ENCODE results near the gene GOPC.
"Not testable (repeated sequence)": the region's sequence is repeated elsewhere in the genome, so short reads cannot be mapped to it uniquely, and the experiment has no call there.

GOPC gene

DNA sequence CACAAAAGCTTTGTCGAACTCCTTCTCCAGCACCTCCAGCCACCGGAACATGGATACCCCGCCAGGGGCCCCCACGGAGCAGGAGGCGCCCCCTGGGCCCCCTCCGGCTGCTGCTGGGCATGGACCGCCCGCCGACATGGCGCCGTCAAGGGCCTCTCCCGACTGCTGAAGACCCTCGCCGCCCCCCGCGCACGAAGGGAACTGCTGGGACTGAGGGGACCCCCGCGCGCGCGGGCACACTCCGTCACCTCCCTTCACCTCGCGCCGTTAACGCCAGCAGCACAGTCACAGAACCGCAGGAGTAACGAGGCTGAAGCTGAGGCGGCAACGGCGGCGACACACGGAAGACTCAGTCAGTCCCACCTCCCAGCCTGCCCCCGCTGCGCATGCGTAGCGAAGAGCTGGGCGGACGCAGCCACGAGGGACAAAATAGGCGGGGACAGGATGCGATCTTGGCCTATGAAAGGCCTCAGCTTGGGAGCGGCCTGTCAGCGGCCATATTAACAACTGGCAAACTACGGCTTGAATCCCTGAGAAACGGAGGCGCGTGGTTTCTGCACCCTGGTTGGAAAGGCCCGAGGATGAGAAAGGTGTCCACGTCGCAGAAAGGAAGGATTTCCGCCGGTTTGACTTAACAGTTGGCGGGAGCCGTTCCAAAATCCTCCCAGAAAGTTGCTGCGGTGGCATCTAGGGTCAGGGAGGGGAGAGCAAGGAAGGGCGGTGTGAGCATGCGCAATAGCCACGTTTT, at the start of gene GOPC:
GOPC (minus strand) TSS at position 361 of the 748 bp plus-strand sequence; CDS start at position 138, 223 bp downstream.
- peak; percentile 85 to 92 for DNase-seq (ENCODE audit: extremely low read depth in 1 of 2, low read depth in 1 of 2)

DNA sequence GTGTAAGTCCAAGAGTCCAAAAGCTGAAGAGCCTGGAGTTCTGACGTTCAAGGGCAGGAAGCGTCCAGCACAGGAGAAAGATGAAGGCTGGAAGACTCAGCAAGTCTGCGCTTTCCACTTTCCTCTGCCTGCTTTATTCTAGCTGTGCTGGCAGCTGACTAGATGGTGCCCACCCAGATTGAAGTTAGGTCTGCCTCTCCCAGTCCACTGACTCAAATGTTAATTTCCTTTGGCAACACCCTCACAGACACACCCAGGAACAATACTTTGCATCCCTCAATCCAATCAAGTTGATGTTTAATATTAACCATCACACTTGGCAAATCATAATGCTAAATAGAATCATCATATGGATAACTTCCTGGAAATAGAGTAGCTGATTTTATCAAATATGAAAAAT, 49.7 kb upstream of the GOPC start:
- not testable (repeated sequence) for DNase-seq (ENCODE audit: extremely low read depth in 1 of 2, low read depth in 1 of 2)

DNA sequence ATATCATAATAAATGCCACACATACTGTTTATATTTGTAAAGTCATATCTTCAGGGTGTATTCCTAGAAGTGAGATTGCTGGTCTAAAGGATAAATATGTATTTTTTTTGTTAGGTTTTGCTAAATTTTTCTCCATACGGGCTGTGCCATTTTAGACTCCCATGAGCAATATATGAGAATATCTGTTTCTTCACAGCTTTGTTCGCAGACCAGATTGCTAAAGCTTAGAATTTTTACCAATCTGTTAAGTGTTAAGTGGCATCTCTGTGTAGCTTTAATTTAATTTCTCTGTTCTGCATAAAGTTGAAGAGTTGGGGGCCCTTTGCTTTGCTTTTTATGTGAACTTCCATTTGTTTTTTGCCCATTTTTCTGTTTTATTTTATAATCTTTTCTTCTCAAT, 40.7 kb upstream of the GOPC start:
- no peak for DNase-seq (ENCODE audit: extremely low read depth in 1 of 2, low read depth in 1 of 2)

DNA sequence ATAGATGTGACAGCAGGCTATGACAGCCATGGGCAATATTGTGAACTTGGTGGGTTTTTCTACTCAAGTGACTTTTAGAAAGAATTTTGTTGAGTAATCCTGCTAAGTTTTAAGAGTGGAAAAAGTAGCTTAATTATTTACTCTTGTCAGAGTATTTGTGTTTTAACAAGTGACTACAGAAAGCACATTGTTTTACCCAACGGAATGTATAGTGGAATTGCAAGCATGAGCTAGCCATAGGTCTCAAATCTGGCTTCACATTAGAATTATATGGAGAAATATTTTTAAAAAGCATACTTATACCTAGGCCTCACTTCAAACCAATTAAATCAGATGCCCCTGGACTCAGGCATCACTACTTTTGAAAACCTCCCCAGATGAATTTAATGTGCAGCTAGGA, 35.5 kb upstream of the GOPC start:
- DNase-seq (ENCODE audit: extremely low read depth in 1 of 2, low read depth in 1 of 2): no peak

DNA sequence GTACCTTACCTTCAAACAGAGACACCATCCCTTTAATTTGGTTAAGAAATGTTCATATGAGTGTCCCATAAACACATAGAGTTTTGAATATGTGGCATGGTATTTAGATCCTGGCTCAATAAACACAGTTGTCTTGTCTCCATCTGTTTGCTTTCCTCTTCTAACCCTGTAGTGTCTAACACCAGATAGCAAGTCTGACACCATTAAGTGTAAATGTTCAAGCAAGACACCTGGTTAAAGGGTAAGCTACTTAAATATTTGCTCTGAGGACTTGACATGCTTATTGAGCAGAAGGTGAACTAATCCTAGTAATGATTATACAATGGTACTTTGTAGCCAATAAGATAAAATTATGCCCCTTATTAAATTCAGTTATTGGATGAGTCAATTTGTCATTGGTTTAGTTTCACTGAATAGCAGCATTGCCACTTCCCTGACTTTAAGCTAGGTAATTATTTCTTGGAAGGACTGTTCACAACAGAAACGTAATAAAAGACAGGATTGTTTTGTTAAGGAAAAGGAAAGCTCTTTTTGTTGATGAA, 26.9 kb upstream of the GOPC start:
- DNase-seq (ENCODE audit: extremely low read depth in 1 of 2, low read depth in 1 of 2): no peak

DNA sequence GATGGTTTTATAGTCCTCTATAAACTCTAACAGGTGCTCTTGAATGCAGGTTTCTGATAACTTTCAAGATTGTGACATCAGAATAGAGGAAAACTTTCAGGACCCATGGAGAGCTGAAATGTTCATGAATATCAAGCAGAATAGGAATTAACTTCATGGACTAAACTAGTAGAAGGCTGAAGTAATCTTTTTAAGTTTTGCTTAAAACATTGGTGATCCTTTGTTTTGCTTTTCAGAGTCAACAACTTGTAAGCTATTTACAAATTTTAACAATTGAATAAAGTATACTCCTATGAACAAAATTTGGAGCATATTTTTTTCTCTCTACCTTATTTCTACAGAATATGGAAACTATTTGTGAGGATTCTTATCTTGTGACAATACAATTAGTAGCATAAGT, 25.2 kb upstream of the GOPC start:
- no peak for DNase-seq (ENCODE audit: extremely low read depth in 1 of 2, low read depth in 1 of 2)

DNA sequence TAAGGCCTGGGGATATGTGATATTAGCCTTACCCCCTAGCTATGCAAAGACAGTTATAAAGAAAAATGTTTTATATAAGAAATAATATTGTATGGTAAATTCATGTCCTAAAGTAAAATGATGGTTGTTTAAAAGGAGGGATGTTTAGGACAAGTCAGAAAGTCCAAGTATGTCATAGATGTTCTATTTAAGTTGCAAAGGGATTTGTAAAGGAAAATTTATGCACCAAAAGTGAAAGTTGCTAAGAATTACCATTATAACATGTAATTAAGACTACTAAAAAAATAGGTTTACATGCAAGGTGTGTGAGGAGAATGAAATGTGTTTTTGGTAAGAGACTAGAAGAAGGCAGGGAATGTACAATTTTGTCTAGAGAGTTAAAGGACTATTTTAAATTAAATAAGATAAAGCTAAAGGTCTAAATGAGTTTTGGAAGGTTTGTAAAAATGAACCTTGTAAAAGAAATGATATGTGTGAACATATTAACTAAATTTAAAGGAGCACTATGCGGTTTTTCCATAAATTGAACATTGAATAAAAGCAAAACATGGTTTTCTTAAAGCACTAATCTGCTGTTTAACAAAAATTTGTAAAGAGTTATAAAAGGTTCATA, 22.7 kb upstream of the GOPC start:
- DNase-seq (ENCODE audit: extremely low read depth in 1 of 2, low read depth in 1 of 2): no peak

DNA sequence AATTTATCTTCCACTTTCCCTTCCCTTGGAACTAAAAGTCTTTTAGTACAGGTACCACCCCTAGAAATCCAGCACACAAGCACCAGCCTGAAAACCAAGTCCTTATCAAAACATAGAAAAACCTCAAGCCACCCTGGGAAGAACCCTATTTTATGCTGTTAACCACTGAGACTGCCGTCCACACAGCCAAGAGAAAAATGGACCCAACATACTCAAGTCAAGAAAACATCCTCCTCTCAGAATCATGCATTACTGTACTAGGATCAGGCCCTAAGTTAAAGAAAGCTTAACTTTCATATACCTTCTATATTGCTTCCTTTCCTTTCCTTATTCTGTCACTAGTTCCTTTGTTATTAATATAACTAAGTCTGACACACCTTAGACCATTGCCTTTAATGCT, 16.9 kb upstream of the GOPC start:
- DNase-seq (ENCODE audit: extremely low read depth in 1 of 2, low read depth in 1 of 2): no peak

DNA sequence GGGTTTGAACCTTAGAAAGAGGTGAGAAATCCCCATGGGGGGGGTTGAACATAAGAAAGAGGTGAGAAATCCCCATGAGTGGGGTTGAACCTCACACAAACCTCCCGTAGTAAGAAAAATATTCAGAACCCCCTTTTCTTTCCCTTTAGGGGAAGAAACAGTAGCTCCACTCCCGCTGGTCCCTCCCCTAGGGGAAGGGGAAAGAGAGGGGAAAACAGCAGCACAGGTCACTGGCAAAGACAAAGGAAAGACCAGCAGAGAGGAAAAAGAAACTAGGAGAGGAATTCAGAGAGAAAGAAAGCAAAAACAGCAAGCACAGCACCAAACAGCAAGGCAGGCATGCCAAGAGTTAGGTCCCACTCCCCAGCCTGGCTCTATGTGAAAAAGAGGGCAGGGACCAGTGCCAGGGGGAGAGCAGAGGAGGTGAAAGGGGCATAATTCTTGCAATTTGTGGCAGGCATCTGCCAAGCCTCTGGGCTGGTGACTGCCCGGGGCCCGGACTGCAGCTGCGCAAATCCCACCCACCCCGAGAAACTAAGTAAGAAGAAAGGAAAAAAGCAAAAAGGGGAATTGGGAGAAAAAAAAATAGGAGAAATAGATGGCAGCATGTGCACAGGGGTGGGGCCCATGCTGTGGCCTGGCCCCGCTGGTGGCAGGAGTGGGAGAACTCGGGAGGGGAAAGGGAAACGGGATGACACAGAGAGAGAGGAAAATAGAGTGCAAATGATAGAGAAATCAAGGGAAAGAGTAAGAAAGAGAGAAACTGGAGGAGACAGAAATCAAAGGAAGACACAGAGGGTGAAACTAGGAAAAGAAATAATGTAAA, 15.1 kb upstream of the GOPC start:
- no peak for DNase-seq (ENCODE audit: extremely low read depth in 1 of 2, low read depth in 1 of 2)

DNA sequence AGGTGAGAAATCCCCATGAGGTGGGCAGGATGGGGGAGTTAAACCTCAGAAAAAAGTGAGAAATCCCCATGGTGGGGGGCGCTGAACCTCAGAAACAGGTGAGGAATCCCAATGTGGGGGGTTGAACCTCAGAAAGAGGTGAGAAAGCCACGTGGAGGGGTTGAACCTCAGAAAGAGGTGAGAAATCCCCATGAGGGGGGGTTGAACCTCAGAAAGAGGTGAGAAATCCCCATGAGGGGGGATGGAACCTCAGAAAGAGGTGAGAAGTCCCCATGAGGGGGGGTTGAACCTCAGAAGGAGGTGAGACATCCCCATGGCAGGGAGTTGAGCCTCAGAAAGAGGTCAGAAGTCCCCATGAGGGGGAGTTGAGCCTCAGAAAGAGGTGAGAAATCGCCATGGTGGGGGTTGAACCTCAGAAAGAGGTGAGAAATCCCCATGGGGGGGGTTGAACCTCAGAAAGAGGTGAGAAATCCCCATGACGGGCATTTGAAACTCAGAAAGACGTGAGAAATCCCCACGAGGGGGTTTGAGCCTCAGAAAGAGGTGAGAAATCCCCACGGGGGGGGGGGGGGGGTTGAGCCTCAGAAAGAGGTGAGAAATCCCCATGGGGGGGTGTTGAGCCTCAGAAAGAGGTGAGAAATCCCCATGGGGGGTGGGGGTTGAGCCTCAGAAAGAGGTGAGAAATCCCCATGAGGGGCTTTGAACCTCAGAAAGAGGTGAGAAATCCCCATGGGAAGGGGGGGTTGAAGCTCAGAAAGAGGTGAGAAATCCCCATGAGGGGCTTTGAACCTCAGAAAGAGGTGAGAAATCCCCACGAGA, 14.3 kb upstream of the GOPC start:
- DNase-seq (ENCODE audit: extremely low read depth in 1 of 2, low read depth in 1 of 2): peak in 1 of 2 donors; percentile 9

DNA sequence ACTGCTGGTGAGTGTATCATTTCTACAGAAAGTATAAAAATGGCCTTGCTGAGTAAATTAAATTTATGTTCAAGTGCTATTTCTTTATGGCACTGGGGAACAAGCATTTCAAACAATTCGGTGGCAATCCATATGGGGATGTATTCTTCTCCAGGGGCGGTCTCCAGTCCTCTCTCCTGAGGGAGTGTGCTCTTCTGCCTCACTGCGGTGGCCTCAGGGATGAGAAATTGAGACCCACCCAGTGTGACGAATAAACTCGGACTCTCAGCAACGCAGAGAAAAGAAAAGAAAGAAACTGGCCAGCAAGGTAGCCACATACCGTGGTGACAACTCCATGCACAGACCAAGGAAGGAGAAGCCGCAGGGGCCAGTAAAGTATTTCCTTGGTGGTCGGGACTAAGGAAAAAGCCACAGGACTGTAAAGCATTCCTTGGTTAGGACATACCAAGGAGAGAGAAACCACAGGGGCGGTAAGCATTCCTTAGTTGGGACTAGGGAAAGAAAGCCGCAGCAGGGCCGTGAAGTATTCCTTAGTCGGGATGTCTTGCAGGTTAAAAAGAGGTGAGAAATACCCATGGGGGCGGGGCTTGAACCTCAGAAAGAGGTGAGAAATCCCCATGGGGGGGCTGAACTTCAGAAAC, 13.6 kb upstream of the GOPC start:
- no peak for DNase-seq (ENCODE audit: extremely low read depth in 1 of 2, low read depth in 1 of 2)

DNA sequence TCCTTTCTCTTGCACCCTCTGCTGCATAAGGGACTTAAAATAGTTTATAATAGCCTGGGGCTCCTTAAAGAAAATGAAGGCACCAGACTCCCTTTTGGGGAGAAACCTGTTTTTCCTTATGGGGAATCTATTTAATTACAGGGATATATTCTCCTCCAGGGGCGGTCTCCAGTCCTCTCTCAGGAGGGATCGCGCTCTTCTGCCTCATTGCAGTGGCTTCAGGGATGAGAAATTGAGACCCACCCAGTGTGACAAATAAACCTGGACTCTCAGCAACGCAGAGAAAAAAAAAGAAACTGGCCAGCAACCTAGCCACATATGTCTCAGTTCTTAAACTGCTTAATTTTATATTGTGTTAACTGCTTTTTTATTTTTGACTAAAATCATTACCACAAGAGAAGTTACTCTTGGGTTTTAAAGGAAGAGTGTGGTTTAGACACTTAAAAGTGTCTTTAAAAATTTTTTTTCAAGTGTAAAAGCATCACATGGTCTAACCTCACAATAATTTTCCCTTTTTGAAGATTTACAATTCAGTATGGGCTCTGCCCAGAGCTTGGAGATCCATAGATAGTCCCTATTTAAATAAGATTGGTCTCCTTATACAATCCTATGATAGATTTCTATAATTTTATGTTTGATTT, 11.7 kb upstream of the GOPC start:
- DNase-seq (ENCODE audit: extremely low read depth in 1 of 2, low read depth in 1 of 2): no peak

DNA sequence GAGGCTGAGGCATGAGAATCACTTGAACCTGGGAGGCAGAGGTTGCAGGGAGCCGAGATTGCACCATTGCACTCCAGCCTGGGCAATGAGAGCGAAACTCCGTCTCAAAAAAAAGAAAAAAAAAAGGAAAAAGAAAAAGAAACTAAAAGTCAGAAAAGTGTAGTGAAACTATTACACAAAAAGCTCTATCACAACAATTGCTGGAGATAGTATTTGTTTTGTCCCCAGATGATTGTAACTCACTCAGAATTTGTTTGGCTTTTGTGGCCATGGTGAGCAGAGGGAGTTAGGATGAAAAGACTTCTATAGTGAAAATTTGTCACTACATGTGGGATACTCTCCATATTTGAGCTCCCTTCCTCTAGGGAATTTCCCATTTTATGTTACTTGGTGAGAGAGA, 5.2 kb upstream of the GOPC start:
- no peak for DNase-seq (ENCODE audit: extremely low read depth in 1 of 2, low read depth in 1 of 2)

DNA sequence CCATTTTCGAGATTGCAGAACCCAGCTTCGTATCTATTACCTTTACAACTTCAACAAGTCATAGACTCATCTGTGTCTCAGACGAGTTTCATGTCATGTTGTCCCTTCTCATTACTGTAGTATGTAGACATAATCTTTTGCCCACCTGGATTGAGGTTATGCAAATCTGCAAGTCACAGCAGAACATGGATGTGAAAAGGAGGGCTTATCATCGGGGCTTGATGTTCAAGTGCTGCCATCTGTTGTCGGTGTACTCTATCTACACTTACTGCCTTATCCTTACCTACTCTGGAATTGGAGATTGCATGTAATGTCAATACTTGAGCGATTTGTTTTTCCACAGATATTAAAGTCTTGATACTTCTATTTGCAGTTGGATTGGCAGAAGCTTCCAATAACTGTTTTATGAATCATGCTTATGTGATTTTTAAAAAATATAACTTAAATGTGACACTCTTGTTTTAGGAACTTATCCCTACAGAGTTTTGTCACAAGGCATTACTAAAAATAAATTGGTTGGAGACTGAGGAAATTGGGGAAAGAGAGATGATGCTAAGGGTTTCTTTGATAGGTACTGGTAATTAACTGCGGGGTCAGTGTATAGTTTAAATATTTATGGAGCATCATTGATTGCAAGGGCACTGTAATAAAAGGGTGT, 3.0 kb upstream of the GOPC start:
- peak in 1 of 2 donors; percentile 13 for DNase-seq (ENCODE audit: extremely low read depth in 1 of 2, low read depth in 1 of 2)

DNA sequence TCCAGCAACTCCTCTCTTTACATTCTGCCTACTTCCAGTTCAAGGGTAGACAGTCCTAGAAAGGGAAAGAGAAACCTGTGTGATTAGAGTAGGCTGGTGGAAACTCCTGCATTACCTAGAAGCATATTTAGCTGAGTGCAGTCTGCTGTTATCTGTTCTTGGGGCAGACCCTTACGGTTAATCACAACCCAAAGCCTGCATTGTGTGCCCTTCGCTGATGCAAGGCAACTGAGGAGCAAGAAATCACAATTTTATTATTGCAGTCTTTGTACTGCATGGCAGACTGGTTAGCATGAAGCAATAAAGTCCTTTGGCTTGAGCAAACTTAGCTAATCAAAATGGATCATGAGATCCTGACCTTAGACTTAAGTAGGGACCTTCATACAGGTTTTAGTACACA, 1.5 kb upstream of the GOPC start:
- no peak for DNase-seq (ENCODE audit: extremely low read depth in 1 of 2, low read depth in 1 of 2)

DNA sequence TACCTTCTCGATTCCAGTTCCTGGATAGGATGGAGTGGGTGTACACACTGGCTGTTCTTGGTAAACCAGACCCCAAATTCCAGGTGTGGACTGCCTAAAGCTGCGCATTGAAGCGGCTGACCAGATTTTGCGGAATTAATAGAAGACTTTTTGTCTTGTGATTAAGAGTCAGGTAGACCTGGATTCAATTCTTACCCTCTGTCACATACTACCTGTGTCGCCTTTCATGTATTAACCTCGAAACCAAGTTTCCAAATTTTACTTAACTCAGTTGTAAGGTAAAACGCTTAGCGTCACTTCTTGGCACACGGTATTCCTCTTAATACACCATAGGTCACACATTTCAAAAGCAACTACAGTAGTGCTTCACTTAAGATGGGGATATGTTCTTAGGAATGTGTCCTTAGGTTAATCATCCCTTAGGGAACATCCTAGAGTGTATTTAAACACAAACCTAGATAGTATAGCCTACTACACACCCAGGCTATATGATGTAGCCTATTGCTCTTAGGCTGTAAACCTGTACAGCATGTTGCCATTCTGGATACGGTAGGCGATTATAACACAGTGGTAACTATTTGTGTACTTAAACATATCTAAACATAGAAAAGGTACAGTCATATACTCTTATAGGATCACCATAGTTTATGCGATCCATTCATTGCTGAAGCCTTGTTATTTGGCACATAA, 733 bp upstream of the GOPC start:
- DNase-seq (ENCODE audit: extremely low read depth in 1 of 2, low read depth in 1 of 2): no peak

DNA sequence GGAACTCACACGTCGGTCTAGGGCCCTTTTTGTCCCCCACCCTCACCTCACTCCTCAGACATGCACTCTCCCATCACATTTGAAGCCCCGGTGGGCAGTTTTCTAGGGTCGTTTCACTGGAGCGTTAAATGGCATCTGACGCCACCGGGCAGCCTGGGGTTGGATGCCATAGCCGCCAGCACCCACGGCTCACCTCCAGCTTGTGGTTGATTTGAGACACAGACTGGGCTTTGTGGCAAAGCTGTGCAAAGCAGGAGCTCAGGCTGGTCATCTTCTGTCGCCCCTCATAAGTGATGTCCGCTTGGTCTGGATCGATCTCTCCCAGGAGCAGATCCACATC, 530 bp downstream of the GOPC start:
- no peak for DNase-seq (ENCODE audit: extremely low read depth in 1 of 2, low read depth in 1 of 2)

DNA sequence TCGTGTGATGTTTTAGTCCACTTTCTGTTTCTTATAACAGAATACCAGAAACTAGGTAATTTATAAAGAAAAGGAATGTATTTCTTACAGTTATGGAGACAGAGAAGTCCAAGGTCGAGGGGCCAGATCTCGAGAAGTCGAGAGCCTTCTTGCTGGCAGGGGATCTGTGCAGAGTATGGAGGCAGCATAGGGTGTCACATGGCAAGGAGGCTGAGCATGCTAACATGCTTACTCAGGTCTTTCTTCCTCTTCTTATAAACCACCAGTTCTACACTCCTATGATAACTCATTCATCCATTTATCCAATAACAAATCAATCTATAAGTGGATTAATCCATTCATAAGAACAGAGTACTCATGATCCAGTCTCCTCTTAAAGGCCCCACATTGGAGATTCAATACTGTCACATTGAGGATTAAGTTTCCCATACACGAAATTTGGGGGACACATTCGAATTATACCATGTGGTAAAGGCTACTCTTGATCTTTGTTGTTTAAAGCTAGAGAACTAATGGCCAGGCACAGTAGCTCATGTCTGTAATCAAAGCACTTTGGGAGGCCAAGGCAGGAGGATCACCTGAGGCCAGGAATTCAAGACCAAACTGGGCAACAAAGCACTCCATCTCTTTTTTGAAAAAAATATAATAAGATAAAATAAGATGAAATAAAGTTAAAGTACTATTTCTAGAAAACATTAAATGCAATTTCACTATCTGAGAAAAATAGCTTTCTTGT, 2.1 kb downstream of the GOPC start:
- DNase-seq (ENCODE audit: extremely low read depth in 1 of 2, low read depth in 1 of 2): no peak

Measured in stimulated activated CD8-positive, alpha-beta memory T cell treated with anti-CD3 and anti-CD28 coated beads, Interleukin-7, amount 100 ng/mL, for 48 hours (primary cell).